DMS153 (cell line): ENCODE results near the gene NEUROD2.

Experiments used
- DNase-seq: peaks from one replicate; lab custom pipeline; 2025; lab: John Stamatoyannopoulos, UW

The NEUROD2 gene

DNA sequence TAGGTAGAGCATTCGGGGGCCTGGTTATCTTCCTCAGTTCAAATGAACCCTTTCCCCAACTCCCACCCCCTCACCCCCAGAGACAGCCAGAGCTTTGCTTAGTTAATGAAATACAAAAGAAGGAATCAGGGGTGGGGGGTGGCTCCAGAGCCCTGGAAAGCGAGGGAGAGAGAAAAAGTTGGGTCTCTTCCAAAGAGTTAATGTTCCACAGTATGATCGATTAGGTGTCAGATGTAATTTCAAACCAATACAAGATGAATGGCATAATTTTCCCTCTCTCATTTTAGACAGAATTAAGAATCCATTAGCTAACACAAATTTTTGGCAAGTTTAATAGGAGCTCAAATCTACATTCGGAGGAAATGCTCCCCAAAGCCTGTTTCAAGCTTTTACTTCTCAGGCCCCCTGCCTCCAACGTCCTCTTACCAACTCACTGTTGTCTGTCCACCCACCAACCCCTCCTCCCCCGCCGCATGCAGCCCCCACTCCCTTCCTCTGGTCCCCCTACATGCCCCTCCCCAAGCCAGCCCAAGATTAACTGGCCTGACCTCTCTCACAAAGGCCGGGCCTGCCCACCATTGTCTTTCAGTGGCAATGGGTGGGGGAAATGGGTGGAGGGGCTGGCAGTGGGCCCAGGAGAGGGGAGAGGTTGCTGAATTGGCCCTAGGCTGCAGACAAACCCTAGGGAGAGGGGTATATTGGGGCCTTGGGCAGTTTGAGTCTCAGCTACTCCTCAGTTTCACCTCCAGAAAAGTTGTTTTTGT, 28.2 kb downstream of the NEUROD2 start:
- DNase-seq: no peak

DNA sequence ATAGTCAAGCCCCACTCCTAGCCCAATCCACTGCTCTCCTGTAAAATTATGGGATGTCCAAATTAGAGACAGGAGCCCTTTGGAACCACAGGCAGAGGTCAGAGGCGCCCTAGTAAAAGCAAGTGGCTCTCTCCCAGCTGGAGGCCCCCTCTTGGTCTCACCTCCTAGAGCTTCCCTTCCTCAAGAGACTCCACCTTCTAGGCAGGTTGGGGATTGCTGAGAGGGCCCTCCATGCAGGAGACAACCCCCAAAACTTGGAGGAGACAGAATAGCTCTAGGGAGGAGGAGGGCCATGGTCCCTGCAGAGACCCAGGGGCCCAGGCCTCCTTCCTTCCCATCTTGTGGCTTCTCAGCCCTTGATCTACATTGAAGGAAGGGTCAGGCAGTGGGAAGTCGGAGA, 29.4 kb downstream of the NEUROD2 start:
- DNase-seq: no peak

DNA sequence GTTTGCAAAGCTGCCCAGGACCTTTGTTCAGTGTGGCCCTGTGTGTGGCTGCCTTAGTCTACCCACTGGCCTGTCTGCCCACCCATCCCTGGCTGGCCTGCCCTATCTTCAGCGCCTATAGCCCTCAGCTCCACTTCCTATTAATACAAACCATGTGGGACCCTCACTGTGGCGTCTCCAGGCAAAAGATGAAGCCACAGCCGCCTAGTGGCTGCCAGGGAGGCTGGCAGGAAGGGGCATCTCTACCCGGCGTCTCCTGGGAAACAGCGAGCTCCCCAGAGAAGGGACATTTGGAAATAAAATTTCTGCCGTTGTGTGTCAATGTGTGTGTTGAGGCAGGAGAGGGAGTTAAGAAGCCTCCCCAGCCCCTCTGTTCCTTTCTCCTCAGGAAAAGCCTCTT, 31.5 kb downstream of the NEUROD2 start:
- DNase-seq: no peak

GRCh38 chr17:39573447-39574298, 34.0 kb downstream of the NEUROD2 start:
- no peak for DNase-seq

- DNase-seq: no peak
These were observed 35.6 kb downstream of the NEUROD2 start for GRCh38 chr17:39572121-39572520.

DNA sequence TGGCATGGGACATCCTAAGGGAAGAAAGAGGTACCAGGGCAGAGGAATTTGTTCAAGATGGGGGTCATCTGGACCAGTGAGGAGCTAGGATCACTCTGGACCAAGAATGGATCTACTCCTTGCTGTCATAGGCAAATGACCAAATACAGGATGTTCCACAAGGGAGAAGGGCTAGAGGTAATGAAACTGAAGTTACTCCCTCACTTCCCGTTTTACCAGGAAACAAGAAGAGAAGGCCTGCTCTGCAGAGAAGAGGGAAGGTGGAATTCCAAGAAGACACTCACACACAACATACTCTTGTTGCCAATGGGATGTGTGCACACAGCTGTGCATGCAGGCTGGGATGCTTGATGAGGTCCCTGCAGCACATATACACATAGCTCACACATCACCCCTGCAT, 38.6 kb downstream of the NEUROD2 start:
- DNase-seq: no peak

DNA sequence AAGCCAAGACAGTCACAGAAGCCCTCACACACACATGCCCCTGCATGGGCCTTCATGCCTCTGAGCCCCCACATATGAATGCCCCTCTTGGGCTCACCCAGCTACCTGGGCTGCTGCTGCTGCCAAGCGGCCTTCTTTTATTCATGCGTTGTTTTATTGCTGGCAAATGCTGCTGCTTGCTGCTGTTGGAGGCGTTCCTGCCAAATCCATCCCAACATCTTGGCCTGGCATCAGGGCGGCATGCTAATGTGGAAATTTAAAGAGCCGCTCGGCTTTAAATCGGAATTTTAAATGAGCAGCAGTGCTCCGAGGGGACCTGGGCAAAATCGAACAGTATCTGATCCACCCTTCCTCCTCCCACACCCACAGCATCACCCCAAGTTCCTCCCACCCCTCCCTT, 39.0 kb downstream of the NEUROD2 start:
- no peak for DNase-seq

- no peak for DNase-seq
These were observed 41.4 kb downstream of the NEUROD2 start for GRCh38 chr17:39566094-39566850.

DNA sequence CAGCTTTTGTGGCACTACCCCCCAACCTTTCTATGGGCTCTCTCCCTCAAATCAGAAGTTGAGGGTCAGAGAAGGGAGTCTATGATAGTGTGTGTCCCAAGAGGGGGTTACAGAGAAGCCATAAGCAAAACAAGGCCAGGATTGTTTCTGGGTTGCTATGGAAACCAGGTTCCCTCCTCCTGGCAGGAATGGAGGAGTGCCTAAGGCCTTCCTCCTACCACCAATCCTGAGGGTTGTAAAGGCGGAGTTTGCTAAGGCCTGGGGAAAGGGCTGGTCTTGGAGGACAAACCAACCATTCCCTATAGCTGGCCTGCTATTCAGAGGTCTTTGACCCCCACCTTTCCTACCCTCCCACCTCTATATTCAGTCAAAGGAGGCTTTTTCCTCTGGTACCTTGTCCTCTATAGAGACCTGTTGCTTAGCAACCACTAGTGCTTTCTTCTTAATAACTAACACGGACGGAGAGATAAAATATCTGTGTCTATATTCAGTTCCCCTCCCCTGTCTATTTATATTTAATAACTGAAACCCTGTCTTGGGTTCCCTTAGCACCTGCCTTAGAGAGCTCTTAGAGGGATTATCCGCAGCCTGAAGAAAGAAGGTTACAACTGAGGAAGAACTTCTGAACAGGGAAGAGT, 43.4 kb downstream of the NEUROD2 start:
- peak; percentile 72 for DNase-seq

GRCh38 chr17:39563476-39563875, 44.2 kb downstream of the NEUROD2 start:
- peak; percentile 55 for DNase-seq

- DNase-seq: no peak
These were observed 44.7 kb downstream of the NEUROD2 start for GRCh38 chr17:39562976-39563375.

- no peak for DNase-seq
These were observed 45.3 kb downstream of the NEUROD2 start for GRCh38 chr17:39562395-39562794.

- DNase-seq: peak; percentile 52
These were observed 51.3 kb downstream of the NEUROD2 start for GRCh38 chr17:39556423-39556822.

- no peak for DNase-seq
These were observed 52.4 kb downstream of the NEUROD2 start for GRCh38 chr17:39555368-39555767.
